Cardiac septum (tissue), 1 donor: Measurements from ENCODE around the gene GORASP1. TPM values are rescaled to one million over a fixed set of nuclear protein-coding genes. Genes with fewer than 3 reads are reported as not detected.

ENCODE experiments used
- DNase-seq: peaks from one replicate; pipeline ENCODE4 v3.0.0-alpha.2; 2020; ENCODE audit warnings: low spot score
- intact Hi-C: fragments of 100-400 bp; cut with DNase I; formaldehyde crosslinking; loops from one replicate; pipeline ENCODE4 v1.14.0; 2022
- long read RNA-seq: library from polyadenylated mRNA; unstranded; transcript quantifications from one replicate; pipeline ENCODE4 v2.0.0, GENCODE V29; 2021
- total RNA-seq: library from RNA; stranded (reverse); fragmentation: NEBNext Ultra II Directional; extraction: Animal tissue kit (Norgen Biotek cat#: 25700); gene quantifications from one replicate; pipeline ENCODE4 v1.2.1, GENCODE V29; 2021
- donor health status: DM: no; HTN: no; CAD: no.

Gene GORASP1
- 45.9 TPM for total RNA-seq
- long read RNA-seq, transcript GORASP1-201 (9 exons, 3,722 nt): major isoform, 38 of 68 reads
- long read RNA-seq, partial matches to known transcripts: 6 of 68 reads
- long read RNA-seq, other reads (novel, unspliced or antisense): 21 of 68 reads

GRCh38 chr3:39107388-39108199 is at the start of gene GORASP1, which contains the start of gene TTC21A:
Gene GORASP1 (minus strand): TSS chr3:39107627. CDS start chr3:39107541, 86 bp downstream.
Gene TTC21A (plus strand): TSS chr3:39107680. CDS start chr3:39107838, 158 bp downstream.
- intact Hi-C loops: loop anchor here (1.0 to 5.0 kb wide), 3 partner anchors 80 to 275 kb away; partner anchors contain the start of gene SLC25A38
- peak; percentile 97 for DNase-seq

DNA sequence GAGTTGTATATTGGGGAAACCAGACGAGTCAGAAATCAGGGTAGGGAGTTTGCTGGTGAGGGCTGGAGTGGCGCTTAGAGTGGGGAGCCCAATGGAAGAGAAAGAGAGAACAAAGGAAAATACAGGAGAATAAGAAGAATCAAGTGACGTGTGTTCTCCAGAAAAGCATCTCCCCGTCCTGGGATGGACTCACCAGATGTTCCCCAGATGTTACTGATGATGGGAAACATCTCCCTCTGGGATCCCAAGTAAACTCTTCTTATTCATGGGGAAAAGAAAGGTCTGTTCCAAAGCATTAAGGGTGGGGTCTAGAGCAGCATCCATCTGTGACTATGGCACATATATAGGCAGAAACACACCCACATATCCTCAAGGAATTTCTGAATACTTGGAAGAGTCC is 49.0 kb upstream of the GORASP1 start:
- DNase-seq: no peak
- intact Hi-C loops: no loop called here

- DNase-seq: no peak
- intact Hi-C loops: no loop called here
Measured at GRCh38 chr3:39154280-39155021, 47.0 kb upstream of the GORASP1 start.

- no peak for DNase-seq
- intact Hi-C loops: no loop called here
Measured at GRCh38 chr3:39153977-39154279, 46.5 kb upstream of the GORASP1 start.

DNA sequence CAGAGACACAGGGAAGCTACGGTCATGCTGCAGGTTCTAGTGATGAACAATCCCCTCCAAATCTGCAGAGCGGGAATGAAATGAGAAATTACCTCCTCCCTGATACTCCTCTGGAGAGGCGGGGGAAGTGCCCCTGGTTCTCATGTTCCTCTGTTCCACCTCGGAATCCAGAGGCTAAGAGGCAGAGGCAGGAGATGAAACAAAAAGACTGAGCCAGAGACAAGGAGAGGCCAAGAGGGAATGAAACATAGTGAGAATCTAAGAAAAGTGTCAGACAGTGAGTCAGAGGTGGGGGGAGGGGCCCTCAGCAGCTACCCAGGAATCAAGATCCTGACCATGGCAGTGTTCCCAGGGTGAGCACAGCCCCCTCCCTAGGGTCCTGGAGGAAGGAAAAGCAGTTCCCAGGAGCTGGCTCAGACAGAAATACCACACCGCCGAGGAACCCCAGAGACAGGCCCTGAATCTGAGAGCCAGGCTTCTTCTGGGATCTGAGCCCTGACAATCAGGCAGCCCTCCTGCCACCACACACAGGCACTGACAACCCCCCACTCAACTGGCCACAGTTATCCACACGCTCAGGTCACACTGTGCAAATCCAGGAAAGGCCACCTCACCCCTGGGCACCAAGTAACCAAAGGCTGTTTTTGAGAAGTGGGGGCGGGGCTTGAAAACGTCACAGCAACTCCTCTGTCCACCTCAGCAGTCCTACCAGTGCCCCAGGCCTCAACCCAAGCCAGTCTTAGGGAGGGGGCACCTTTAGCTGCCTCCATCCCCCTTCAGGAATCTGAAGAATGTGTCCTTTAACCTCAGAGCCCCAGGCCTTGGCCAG is 43.6 kb upstream of the GORASP1 start:
- DNase-seq: peak; percentile 83
- intact Hi-C loops: no loop called here

DNA sequence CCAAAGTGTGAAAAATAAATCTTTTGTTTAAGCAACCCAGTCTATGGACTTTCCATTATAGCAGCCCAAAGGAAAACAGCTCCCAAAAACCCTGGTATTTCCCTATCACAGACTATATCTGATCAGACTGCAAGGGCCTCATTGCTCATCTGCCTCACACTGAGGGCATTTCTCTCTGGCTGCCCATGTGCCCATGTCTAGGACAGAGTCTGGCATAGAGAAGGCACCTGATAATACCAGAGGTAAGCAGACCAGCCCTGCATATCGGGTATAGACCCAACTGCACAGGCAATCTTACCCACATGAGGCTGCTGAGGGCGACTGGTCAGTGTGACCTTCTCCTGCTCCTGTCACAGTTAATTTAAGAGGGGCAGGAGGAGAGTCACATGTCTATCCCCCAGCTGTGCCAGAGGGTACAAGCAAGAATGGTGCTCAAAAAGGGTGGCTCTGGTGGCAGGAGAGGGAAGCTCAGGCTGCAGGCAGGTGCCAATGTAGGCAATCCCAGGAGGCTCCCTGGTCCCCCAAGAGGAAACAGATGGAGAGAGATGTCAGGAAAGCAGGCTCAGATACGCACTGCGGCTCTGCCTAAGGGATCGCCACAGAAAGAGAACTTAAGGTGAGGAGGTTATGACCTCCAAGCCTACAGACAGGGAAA is 42.8 kb upstream of the GORASP1 start:
- DNase-seq: no peak
- intact Hi-C loops: no loop called here

DNA sequence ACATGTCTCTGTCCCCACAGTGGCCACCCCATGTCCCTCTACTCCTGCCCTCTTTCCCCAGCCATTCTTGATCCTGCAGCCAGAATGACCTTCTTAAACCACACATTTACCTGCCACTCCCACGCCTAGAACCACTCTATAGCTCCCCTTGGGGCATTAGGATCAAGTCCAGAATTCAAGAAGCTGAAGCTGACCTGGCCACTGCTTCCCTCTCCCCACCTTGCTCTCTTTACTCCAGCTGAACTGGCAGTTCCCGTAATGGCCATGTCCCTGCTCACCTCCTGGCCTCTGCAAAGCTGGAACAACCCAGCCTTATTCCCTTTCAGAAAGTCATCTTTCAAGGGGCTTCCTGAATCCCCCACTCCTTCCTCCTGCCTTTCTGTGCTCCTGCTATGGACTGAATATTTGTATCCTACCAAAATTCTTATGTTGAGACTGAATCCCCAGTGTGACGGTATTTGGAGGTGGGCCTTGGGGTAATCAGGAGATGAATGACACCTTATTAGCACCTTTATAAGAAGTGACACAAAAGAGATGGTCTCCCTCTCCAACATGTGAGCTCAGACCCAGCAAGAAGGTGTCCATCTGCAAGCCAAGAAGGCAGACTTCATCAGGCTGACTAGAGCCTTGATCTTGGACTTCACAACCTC is 42.2 kb upstream of the GORASP1 start:
- intact Hi-C loops: no loop called here
- DNase-seq: no peak

- intact Hi-C loops: no loop called here
- DNase-seq: no peak
Measured at GRCh38 chr3:39149059-39149455, 41.6 kb upstream of the GORASP1 start.

GRCh38 chr3:39148435-39149058 is 41.1 kb upstream of the GORASP1 start:
- no peak for DNase-seq

DNA sequence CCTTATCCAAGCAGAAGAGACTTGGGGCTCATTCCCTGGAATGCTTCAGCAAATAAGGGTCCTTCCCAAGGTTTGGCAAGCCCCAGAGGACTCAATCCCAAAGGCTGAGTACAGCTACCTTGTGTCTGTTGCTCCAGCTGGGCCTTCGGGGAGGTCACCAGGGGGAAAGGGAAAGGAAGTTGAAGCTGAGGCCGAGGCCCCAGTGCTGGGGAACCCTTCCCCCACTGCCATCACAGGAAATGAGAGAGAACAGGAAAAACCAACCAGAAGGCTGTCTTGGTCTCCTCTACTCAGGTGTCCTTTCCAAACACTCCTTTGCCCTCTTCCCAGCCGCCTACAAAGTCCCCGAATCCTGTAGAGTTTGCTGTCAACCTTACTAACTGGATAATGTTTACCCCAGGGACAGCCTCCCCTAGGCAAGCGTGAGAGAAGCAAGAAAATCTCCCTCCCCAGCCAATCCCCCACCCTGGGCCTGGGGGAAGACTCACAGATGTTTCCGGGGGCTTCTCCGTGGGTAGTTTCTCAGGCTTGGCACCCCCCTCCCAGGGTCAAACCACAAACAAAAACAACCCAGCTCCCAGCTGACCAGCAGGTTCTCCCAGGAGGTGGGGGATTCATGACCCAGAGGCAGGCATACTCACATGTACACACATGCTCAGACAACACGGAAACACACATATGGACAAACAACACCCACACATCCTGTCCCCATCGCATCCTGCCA is 40.4 kb upstream of the GORASP1 start:
- DNase-seq: no peak
- intact Hi-C loops: no loop called here

More at GRCh38 chr3:39148435-39149058, 41.1 kb upstream of the GORASP1 start:
- intact Hi-C loops: no loop called here

DNA sequence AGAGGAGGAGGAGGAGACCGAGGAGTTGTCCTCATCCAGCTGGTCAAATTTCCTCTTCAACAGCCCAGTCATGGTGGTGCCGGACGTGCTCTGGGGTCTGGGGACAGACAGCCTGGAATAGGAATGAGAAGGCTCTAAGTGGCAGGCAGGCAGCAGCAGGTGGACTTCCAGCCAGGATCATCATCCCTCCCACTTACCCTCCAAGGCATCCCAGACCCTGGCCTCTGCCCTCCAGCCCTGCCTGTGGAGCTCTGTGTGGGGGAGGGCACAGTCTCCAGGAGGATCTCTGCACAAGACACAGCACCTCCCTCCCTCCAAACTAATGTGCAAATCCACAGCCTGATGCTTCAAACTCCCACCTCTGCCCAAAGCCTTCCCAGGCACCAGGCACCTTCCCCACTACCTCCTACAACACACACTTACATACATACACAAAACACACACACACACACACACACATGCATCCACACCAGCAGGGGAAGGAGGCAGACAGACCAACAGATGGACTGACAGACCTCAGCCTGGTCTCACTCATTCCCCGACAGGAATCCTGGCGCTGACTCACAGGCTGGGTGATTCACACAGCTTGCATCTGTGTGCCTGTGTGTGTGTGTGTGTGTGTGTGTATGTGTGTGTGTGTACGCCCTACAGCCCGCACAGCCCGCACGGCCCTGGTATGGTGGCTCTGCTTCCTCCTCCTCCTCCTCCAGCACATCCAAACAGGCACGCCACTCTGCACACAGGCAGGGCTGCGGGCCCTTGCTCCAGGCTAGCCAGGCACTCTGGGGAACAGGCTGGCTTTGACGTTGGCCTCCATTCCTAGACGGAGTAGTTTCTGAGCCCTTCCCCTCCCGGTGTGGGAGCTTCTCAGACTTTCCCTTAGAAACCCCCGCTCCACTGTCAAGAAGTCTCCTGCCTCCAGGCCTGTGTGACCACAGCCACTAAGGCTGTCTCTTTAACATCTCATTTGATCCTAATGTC is 39.5 kb upstream of the GORASP1 start:
- peak; percentile 90 for DNase-seq
- intact Hi-C loops: no loop called here

DNA sequence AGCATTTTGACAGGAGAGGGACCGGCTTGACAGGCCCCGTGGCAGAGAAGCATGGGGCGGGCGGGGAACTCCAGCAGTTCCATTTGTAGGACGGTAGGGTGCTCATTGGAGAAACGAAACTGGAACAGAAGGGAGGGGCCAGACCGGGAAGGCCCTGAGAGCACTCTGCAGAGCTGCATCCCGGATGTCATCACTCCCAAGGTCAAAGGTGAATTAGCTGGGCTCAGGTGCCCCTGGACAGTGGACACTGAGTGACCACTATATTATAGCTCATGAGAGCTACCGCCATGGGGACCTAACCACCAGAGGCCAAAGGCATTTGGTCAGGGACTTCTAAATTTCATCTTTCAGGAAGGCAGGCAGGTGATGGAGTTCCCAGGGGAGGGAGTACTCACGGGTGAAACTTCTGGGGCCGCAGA is 38.7 kb upstream of the GORASP1 start:
- intact Hi-C loops: no loop called here
- no peak for DNase-seq

- DNase-seq: no peak
- intact Hi-C loops: no loop called here
Measured at GRCh38 chr3:39144748-39145380, 37.4 kb upstream of the GORASP1 start.

DNA sequence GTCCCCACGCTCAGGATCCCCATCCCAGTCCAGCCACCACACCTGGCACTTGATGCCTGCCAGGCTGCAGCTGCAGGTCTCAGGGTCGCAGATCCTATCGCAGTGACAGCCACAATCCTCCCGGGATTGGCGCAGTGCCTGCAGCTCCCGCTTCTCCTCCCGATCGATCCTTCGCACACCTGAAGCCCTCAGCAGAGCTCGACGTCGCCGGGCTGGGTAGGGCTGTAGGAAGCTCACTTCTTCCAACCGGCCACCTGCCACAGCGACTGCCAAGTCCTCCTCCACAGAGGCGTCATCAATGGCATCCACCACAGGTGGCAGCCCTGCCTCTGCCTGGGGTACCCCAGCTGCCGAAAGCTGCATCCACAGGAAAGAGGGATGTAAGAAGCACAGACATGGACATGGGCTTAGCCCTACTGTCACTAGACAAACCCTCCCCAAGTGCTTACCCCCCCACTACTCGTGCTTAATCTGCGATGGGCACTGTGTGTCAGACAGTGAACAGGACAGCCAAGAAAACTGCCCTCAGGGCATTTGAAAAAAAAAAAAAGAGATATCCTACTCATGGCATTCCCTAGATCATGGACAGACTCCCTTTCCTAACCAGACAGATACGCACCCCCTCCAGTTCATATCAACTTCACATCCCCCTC is 36.8 kb upstream of the GORASP1 start:
- DNase-seq: peak; percentile 70
- intact Hi-C loops: no loop called here

DNA sequence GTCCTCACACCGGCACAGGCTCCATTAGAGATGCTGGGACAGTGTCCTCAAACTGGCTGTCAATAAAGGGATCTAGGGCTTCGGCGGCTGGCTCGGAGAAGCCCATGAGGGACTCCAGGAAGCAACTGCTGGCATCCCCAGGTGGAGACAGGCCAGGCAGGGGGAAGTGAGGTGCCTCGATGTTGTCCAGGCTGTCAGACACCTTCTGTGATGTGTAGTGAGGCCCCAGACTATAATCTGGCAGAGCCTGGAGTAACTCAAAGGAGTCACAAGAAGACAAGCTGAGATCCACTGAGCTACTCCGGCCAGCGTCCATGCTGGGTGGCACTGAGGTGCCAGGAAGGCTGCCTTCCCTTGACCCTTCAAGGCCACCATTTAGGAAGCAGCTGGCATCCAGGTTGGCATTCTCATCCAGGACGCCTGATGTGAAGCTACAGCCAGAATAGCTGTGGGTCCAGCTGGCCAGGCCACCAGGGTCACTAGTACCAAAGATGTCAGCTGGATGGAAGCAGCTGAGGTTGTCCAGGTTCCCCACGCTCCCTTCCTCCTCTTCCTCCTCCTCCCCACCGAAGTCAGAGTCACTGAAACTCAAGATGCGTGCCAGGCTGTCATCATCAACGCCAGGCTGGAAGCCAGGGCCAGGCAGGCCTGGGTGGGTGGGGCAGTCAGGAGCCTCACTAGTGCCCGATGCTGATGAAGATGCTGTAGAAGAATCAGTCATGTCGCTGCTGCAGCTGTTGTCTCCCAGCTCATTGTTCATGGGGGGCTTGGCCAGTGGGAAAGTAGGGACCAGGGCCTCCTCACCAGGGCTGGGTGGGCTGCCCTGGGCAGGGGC is 35.8 kb upstream of the GORASP1 start:
- DNase-seq: no peak
- intact Hi-C loops: no loop called here
